NCI-H524 (cell line): ENCODE measurements around the gene TRIM9.

Source experiments
- DNase-seq, 2 experiments: peaks; one replicate each; lab custom pipeline; 2025; lab: John Stamatoyannopoulos, UW

Gene TRIM9

GRCh38 chr14:50936016-50936340, 158.9 kb downstream of the TRIM9 start:
- no peak for DNase-seq

- DNase-seq: no peak
These were observed 159.5 kb downstream of the TRIM9 start for GRCh38 chr14:50935126-50936015.

GRCh38 chr14:50932592-50933495, 162.1 kb downstream of the TRIM9 start:
- peak in 1 of 2 experiments; percentile 50 for DNase-seq

GRCh38 chr14:50932156-50932555, 162.7 kb downstream of the TRIM9 start:
- DNase-seq: no peak

GRCh38 chr14:50931559-50931958, 163.3 kb downstream of the TRIM9 start:
- no peak for DNase-seq

- no peak for DNase-seq
These were observed 165.4 kb downstream of the TRIM9 start for GRCh38 chr14:50929506-50929905.

GRCh38 chr14:50928002-50928635, 166.8 kb downstream of the TRIM9 start:
- no peak for DNase-seq

- DNase-seq: no peak
These were observed 168.0 kb downstream of the TRIM9 start for GRCh38 chr14:50926851-50927386.
